K562 (cell line): ENCODE measurements around the gene CCDC69. TPM values are rescaled to one million over a fixed set of nuclear protein-coding genes. Genes with fewer than 3 reads are reported as not detected.

Source experiments
- ATAC-seq: fragments of 200-7000 bp; cut with Tn5 transposase; 3 replicates; pipeline ENCODE4 v1.9.1; 2020; ENCODE audit warnings: moderate library complexity
- BruUV-seq: library from RNA; stranded (reverse); fragments of 400-500 nt; replicated peaks from 2 replicates; lab custom pipeline; 2021; lab: Mats Ljungman, UMichigan
- CTCF ChIA-PET: fragments of 300-600 bp; formaldehyde crosslinking; extraction: SDS; loops from one replicate; lab custom pipeline; 2021; ENCODE audit warnings: low intra/inter-chr PET ratio; lab: Yijun Ruan, JAX
- POLR2A ChIA-PET: fragments of 300-600, 350-650 bp; sonication (Branson Sonifier 250); formaldehyde crosslinking; extraction: SDS; loops from one replicate; lab custom pipeline; 2021; ENCODE audit warnings: antibody characterized with exemption, inconsistent platforms; lab: Yijun Ruan, JAX
- DNase-seq, 4 experiments: peaks; one replicate each; pipeline versions ENCODE4 v3.0.0 to v3.0.0-alpha.2; 2011 to 2018; ENCODE audit warnings: low spot score in 3 of 4, mixed read lengths in 3 of 4; ENCODE audit errors: extremely low read depth in 1 of 4
- FAIRE-seq: peaks from 2 replicates; lab custom pipeline; 2011; peaks lifted over from hg19 to GRCh38; lab: Jason Lieb, UNC
- H2AFZ ChIP-seq: 2 replicates; pipeline ENCODE4 v1.6.0; 2011; ENCODE audit warnings: low read depth, low read length, control low read depth, inconsistent platforms
- H3K27ac ChIP-seq: fragments of 200-600 bp; 3 replicates; pipeline ENCODE4 v1.8.0; 2011; ENCODE audit warnings: low read depth, mild to moderate bottlenecking, control low read depth, inconsistent platforms, low read length, moderate library complexity, mixed read lengths; ENCODE audit errors: extremely low read depth
- H3K27me3 ChIP-seq, 2 experiments: fragments of 300-600 bp in 1 of 2; 2 replicates in 1 of 2; 3 replicates in 1 of 2; pipeline versions ENCODE4 v1.6.0 to v1.8.0; 2011; ENCODE audit warnings: inconsistent platforms in 2 of 2, low read length in 2 of 2, mild to moderate bottlenecking in 1 of 2, mixed read lengths in 1 of 2, moderate library complexity in 1 of 2; ENCODE audit not compliant: control insufficient read depth in 2 of 2, insufficient read depth in 2 of 2
- H3K36me3 ChIP-seq: fragments of 300-600 bp; 3 replicates; pipeline ENCODE4 v1.8.0; 2011; ENCODE audit warnings: mild to moderate bottlenecking, low read length, inconsistent platforms; ENCODE audit not compliant: control insufficient read depth, insufficient read depth
- H3K4me1 ChIP-seq, 2 experiments: fragments of 200-600 bp in 1 of 2; replicated peaks in 1 of 2; 2 replicates in 1 of 2; 3 replicates in 1 of 2; pipeline versions ENCODE4 v1.5.1 to v1.8.0; 2011; ENCODE audit warnings: inconsistent platforms in 2 of 2, low read length in 2 of 2, mild to moderate bottlenecking in 1 of 2, mixed read lengths in 1 of 2, moderate library complexity in 1 of 2; ENCODE audit not compliant: control insufficient read depth in 2 of 2, insufficient read depth in 2 of 2
- H3K4me2 ChIP-seq: 2 replicates; pipeline ENCODE4 v1.6.1; 2011; ENCODE audit warnings: low read length, control low read depth, inconsistent platforms, mixed read lengths; ENCODE audit not compliant: insufficient read depth
- H3K4me3 ChIP-seq: fragments of 200-600 bp; sonication (generic), shearing (Covaris generic); 2 replicates; pipeline ENCODE4 v1.5.1; 2016; ENCODE audit warnings: control low read depth, inconsistent platforms
- H3K79me2 ChIP-seq: fragments of 200-600 bp; 3 replicates; pipeline ENCODE4 v1.8.0; 2011; ENCODE audit warnings: low read length, inconsistent platforms; ENCODE audit not compliant: control insufficient read depth, insufficient read depth
- H3K9ac ChIP-seq, 2 experiments: 2 replicates each; pipeline versions ENCODE4 v1.6.0 to v1.6.1; 2011; ENCODE audit warnings: low read depth in 2 of 2, low read length in 2 of 2, control low read depth in 1 of 2, inconsistent platforms in 1 of 2, mild to moderate bottlenecking in 1 of 2, mixed read lengths in 1 of 2; ENCODE audit not compliant: insufficient read depth in 1 of 2
- H3K9me1 ChIP-seq: one replicate; pipeline ENCODE4 v1.6.0; 2011; ENCODE audit warnings: inconsistent platforms, mild to moderate bottlenecking, low read length, moderate library complexity; ENCODE audit not compliant: control insufficient read depth, insufficient read depth
- H3K9me3 ChIP-seq: replicated peaks from 2 replicates; pipeline ENCODE4 v1.5.1; 2011; ENCODE audit warnings: low read depth, low read length, inconsistent platforms; ENCODE audit not compliant: control insufficient read depth, insufficient read depth
- H4K20me1 ChIP-seq: replicated peaks from 2 replicates; pipeline ENCODE4 v1.6.1; 2011; ENCODE audit warnings: low read length, inconsistent platforms, mixed read lengths; ENCODE audit not compliant: control insufficient read depth, insufficient read depth
- ADNP ChIP-seq: fragments of 200-800 bp; sonication (Bioruptor generic); IDR thresholded peaks from 2 replicates; pipeline ENCODE4 v1.6.1; 2016; ENCODE audit warnings: missing genetic modification characterization, missing compliant biosample characterization
- KDM5B ChIP-seq: fragments of 200-600 bp; sonication (generic); IDR thresholded peaks from 2 replicates; pipeline ENCODE4 v1.6.1; 2012; ENCODE audit warnings: low read depth, mild to moderate bottlenecking, moderate library complexity, low read length, control low read depth, inconsistent platforms; ENCODE audit not compliant: insufficient replicate concordance
- NEUROD1 ChIP-seq: fragments of 150-350 bp; IDR thresholded peaks from 2 replicates; pipeline ENCODE4 v1.6.1; 2014; ENCODE audit warnings: borderline replicate concordance, low read length, low read depth; ENCODE audit not compliant: partially characterized antibody
- NR2C1 ChIP-seq, 2 experiments: fragments of 450-650 bp; IDR thresholded peaks; 2 replicates each; pipeline ENCODE4 v1.6.1; 2017; ENCODE audit warnings: mild to moderate bottlenecking in 2 of 2, antibody characterized with exemption in 1 of 2, inconsistent platforms in 1 of 2, missing compliant biosample characterization in 1 of 2, missing genetic modification characterization in 1 of 2
- PPARD ChIP-seq: fragments of 250-450 bp; sonication (Bioruptor Pico); IDR thresholded peaks from 2 replicates; pipeline ENCODE4 v1.8.0; 2022; ENCODE audit warnings: inconsistent platforms, mild to moderate bottlenecking, moderate library complexity
- RHOXF2B ChIP-seq: fragments of 250-450 bp; sonication (Bioruptor Pico); conservative IDR thresholded peaks from 2 replicates; pipeline ENCODE4 v1.5.1; 2021
- SAFB2 ChIP-seq: fragments of 200-400 bp; formaldehyde crosslinking; IDR thresholded peaks from 2 replicates; pipeline ENCODE4 v1.6.1; 2018; ENCODE audit warnings: borderline replicate concordance, low read length, low read depth, moderate library complexity; ENCODE audit not compliant: severe bottlenecking
- TBL1XR1 ChIP-seq, 2 experiments: IDR thresholded peaks; 2 replicates each; pipeline ENCODE4 v1.6.1; 2012; ENCODE audit warnings: improper control_type of control experiment in 2 of 2, low read length in 2 of 2, mild to moderate bottlenecking in 1 of 2
- ZNF174 ChIP-seq: fragments of 250-450 bp; sonication (Bioruptor Pico); IDR thresholded peaks from 2 replicates; pipeline ENCODE4 v1.4.0; 2020; ENCODE audit warnings: mild to moderate bottlenecking
- ZNF184 ChIP-seq: sonication (generic); formaldehyde crosslinking; IDR thresholded peaks from 2 replicates; pipeline ENCODE4 v1.5.0; 2020; ENCODE audit warnings: missing genetic modification reagents
- WGBS: fragments of 100-300 bp; shearing (Covaris generic); methylation state at CpG from one replicate; pipeline ENCODE4 v1.1.6; 2016; ENCODE audit warnings: low coverage, mixed read lengths; ENCODE audit not compliant: insufficient coverage; ENCODE audit errors: missing lambda C conversion rate; 5-methylcytosine and 5-hydroxymethylcytosine counted together
- in situ Hi-C: fragments of 300-500 bp; cut with MboI; formaldehyde crosslinking; loops from 4 replicates; pipeline ENCODE4 v1.15.0; 2018; ENCODE audit warnings: inconsistent platforms, mixed read lengths
- intact Hi-C: fragments of 100-400 bp; cut with micrococcal nuclease; formaldehyde crosslinking; loops from 2 replicates; pipeline ENCODE4 v1.14.2; 2022
- polyA plus RNA-seq, 8 experiments: library from polyadenylated mRNA; depleted of rRNA in 4 of 8; stranded (reverse) in 5 of 8; unstranded in 3 of 8; fragments of >200 nt; fragmentation: Nextera tagmentation in 2 of 8; fragmentation: Illumina TruSeq in 1 of 8; extraction: Ambion mirVana in 2 of 8; extraction: Trizol in 1 of 8; gene quantifications; 2 replicates each; pipeline versions ENCODE4 v1.2.1 to v1.2.3, GENCODE V29; 2011 to 2014; ENCODE audit warnings: inconsistent platforms in 1 of 8, missing spikeins in 1 of 8
- total RNA-seq, 7 experiments: library from RNA; depleted of rRNA in 6 of 7; stranded (reverse); fragments of >200 nt in 6 of 7; fragmentation: Illumina TruSeq in 2 of 7; extraction: Trizol in 2 of 7; gene quantifications; 2 replicates each; pipeline versions ENCODE4 v1.2.1 to v1.2.3, GENCODE V29; 2011 to 2021; ENCODE audit warnings: low replicate concordance in 1 of 7
- TF ChIP-seq, protein P1 (sequence below): fragments of 250-450 bp; sonication (Bioruptor Pico); IDR thresholded peaks from 2 replicates; pipeline ENCODE4 v1.4.0; 2020; ENCODE audit warnings: mild to moderate bottlenecking, moderate library complexity, borderline replicate concordance

The CCDC69 gene
- total and polyA plus RNA-seq, 9 of the 15 experiments (the other 6 are each of a cell fraction or from before 2014, with no cell fraction given), result 0.65 to 12.2 (median 7.6) TPM

DNA sequence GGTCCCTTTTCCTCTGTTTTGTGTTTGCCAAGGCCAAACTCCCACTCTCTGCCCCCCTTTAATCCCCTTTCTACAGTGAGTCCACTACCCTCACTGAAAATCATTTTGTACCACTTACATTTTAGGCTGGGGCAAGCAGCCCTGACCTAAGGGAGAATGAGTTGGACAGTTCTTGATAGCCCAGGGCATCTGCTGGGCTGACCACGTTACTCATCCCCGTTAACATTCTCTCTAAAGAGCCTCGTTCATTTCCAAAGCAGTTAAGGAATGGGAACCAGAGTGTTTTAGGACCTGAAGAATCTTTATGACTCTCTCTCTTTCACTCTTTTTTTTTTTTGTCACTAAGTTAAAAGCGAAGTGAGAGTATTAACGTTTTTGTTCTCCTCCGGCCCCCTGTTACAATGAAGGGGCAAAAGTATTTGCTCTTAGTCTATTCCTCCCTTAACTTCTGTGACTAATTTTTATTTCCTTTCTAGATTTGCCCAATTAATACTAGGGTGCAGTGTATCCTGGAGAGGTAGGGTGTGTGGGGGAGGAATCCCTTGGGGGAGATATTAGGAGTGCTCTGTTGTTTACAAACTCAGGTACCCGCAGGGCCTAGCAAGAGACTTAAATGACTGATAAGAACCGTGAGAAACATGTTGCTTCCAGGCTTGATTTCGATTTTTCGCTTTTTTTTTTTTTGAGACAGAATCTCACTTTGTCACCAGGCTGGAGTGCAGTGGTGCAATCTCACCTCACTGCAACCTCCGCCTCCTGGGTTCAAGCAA lies 43.8 kb upstream of the CCDC69 start:
- H3K4me2 ChIP-seq, result no peak overlapping the region
- no peaks in the 10 kb centered on the region for H3K27me3 ChIP-seq
- 52% methylated on average over 11 of the region's 11 CpGs for WGBS
- H2AFZ ChIP-seq, result no peak overlapping the region
- H3K9ac ChIP-seq, result no peak overlapping the region
- no peaks in the 10 kb centered on the region for H3K9me3 ChIP-seq
- POLR2A ChIA-PET, result no interaction called here
- TF ChIP-seq NEUROD1, result no peak
- no peak for TF ChIP-seq ZNF184
- no peak for TF ChIP-seq SAFB2
- TF ChIP-seq RHOXF2B (CRISPR knock-in tag), result no peak
- no peak for TF ChIP-seq ADNP (tag)
- TF ChIP-seq, protein P1, sequence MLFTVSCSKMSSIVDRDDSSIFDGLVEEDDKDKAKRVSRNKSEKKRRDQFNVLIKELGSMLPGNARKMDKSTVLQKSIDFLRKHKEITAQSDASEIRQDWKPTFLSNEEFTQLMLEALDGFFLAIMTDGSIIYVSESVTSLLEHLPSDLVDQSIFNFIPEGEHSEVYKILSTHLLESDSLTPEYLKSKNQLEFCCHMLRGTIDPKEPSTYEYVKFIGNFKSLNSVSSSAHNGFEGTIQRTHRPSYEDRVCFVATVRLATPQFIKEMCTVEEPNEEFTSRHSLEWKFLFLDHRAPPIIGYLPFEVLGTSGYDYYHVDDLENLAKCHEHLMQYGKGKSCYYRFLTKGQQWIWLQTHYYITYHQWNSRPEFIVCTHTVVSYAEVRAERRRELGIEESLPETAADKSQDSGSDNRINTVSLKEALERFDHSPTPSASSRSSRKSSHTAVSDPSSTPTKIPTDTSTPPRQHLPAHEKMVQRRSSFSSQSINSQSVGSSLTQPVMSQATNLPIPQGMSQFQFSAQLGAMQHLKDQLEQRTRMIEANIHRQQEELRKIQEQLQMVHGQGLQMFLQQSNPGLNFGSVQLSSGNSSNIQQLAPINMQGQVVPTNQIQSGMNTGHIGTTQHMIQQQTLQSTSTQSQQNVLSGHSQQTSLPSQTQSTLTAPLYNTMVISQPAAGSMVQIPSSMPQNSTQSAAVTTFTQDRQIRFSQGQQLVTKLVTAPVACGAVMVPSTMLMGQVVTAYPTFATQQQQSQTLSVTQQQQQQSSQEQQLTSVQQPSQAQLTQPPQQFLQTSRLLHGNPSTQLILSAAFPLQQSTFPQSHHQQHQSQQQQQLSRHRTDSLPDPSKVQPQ (CRISPR knock-in tag), result no peak
- no peak for TF ChIP-seq PPARD (CRISPR knock-in tag)
- TF ChIP-seq TBL1XR1 (IDR thresholded peaks at IDR 0.05; ENCODE audit: low read length in 2 of 2), result no peak
- TF ChIP-seq ZNF174 (CRISPR knock-in tag), result no peak
- no peak for TF ChIP-seq KDM5B
- no peak for TF ChIP-seq NR2C1 (IDR thresholded peaks at IDR 0.05)
- no peak for TF ChIP-seq NR2C1 (tag; IDR thresholded peaks at IDR 0.05)
- H3K9me1 ChIP-seq, result no peaks in the 10 kb centered on the region
- FAIRE-seq (no peak), DNase-seq (no peak), ATAC-seq (no peak)
- BruUV-seq, result no TSS peak
- no peak overlapping the region for H3K27ac ChIP-seq
- CTCF ChIA-PET, result no interaction called here
- H3K36me3 ChIP-seq, result peaks cover 9% of the 10 kb centered on the region; the same call in 1 of the 3 replicates
- no peaks in the 10 kb centered on the region for H3K4me1 ChIP-seq
- no peak overlapping the region for H3K4me3 ChIP-seq
- in situ Hi-C loops, result no loop called here
- H3K79me2 ChIP-seq, result no peaks in the 10 kb centered on the region
- no peaks in the 10 kb centered on the region for H4K20me1 ChIP-seq
- intact Hi-C loops, result no loop called here
